H1 (cell line): Measurements from ENCODE around the gene DDX1.

ENCODE experiments used
- BRCA1 ChIP-seq: IDR thresholded peaks from 2 replicates; pipeline ENCODE4 v1.6.1; 2012; ENCODE audit warnings: low read depth, low read length, improper control_type of control experiment
- CEBPB ChIP-seq: IDR thresholded peaks from 2 replicates; pipeline ENCODE4 v1.6.1; 2012; ENCODE audit warnings: low read depth, low read length
- EZH2 ChIP-seq: fragments of 200-600 bp; sonication (generic); IDR thresholded peaks from 2 replicates; pipeline ENCODE4 v1.7.1; 2012; ENCODE audit warnings: low read depth, mild to moderate bottlenecking, moderate library complexity, low read length, inconsistent platforms; ENCODE audit not compliant: severe bottlenecking
- POLR2A ChIP-seq, 2 experiments: IDR thresholded peaks; 1 replicate in 1 of 2; 2 replicates in 1 of 2; pipeline ENCODE4 v1.6.1; 2011; ENCODE audit warnings: low read depth in 2 of 2, low read length in 2 of 2, mild to moderate bottlenecking in 2 of 2; ENCODE audit errors: control extremely low read depth in 1 of 2
- POLR2AphosphoS5 ChIP-seq: IDR thresholded peaks from 2 replicates; pipeline ENCODE4 v1.6.1; 2011; ENCODE audit warnings: low read depth, low read length
- SIN3A ChIP-seq, 2 experiments: IDR thresholded peaks in 1 of 2; conservative IDR thresholded peaks in 1 of 2; 2 replicates each; pipeline ENCODE4 v1.6.1; 2011 to 2012; ENCODE audit warnings: low read length in 2 of 2, improper control_type of control experiment in 1 of 2, low read depth in 1 of 2, mild to moderate bottlenecking in 1 of 2
- ZNF274 ChIP-seq: IDR thresholded peaks from 2 replicates; pipeline ENCODE4 v1.7.0; 2012; ENCODE audit warnings: low read length, borderline replicate concordance; ENCODE audit errors: extremely low read depth
- TF ChIP-seq, protein P1 (sequence below), 3 experiments: IDR thresholded peaks; 1 replicate in 2 of 3; 2 replicates in 1 of 3; pipeline versions ENCODE4 v1.5.1 to v1.6.1; 2011; ENCODE audit warnings: low read length in 3 of 3, mild to moderate bottlenecking in 3 of 3, inconsistent platforms in 2 of 3, low read depth in 1 of 3, moderate library complexity in 1 of 3; ENCODE audit not compliant: insufficient read depth in 1 of 3; ENCODE audit errors: control extremely low read depth in 1 of 3

- no peak for TF ChIP-seq CEBPB
- no peak for TF ChIP-seq EZH2
- TF ChIP-seq, protein P1, sequence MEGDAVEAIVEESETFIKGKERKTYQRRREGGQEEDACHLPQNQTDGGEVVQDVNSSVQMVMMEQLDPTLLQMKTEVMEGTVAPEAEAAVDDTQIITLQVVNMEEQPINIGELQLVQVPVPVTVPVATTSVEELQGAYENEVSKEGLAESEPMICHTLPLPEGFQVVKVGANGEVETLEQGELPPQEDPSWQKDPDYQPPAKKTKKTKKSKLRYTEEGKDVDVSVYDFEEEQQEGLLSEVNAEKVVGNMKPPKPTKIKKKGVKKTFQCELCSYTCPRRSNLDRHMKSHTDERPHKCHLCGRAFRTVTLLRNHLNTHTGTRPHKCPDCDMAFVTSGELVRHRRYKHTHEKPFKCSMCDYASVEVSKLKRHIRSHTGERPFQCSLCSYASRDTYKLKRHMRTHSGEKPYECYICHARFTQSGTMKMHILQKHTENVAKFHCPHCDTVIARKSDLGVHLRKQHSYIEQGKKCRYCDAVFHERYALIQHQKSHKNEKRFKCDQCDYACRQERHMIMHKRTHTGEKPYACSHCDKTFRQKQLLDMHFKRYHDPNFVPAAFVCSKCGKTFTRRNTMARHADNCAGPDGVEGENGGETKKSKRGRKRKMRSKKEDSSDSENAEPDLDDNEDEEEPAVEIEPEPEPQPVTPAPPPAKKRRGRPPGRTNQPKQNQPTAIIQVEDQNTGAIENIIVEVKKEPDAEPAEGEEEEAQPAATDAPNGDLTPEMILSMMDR (IDR thresholded peaks at IDR 0.05; ENCODE audit: control extremely low read depth in 1 of 3, insufficient read depth in 1 of 3, low read depth in 1 of 3, low read length in 3 of 3) = no peak
- TF ChIP-seq POLR2A (IDR thresholded peaks at IDR 0.05; ENCODE audit: control extremely low read depth in 1 of 2, low read depth in 2 of 2, low read length in 2 of 2) = no peak
- TF ChIP-seq ZNF274 = no peak
- TF ChIP-seq SIN3A (conservative IDR thresholded peaks at IDR 0.05 in 1 of 2, IDR thresholded peaks at IDR 0.05 in 1 of 2; ENCODE audit: low read depth in 1 of 2, low read length in 2 of 2) = no peak
- no peak for TF ChIP-seq BRCA1
- no peak for TF ChIP-seq POLR2AphosphoS5
These were observed 28.7 kb downstream of the DDX1 start for GRCh38 chr2:15620340-15620739.
